CD14-positive monocyte (primary cell): ENCODE data around the gene DLK1. TPM values are rescaled to one million over a fixed set of nuclear protein-coding genes. Genes with fewer than 3 reads are reported as not detected.

Source experiments
- DNase-seq, 3 donors: peaks; one replicate each; pipeline ENCODE4 v3.0.0-alpha.2; 2011 to 2022
- H2AFZ ChIP-seq: 2 replicates; pipeline ENCODE4 v1.6.0; 2012; ENCODE audit warnings: mild to moderate bottlenecking, low read depth, low read length, inconsistent platforms; ENCODE audit not compliant: insufficient read depth, poor library complexity, severe bottlenecking
- H3K27ac ChIP-seq, 2 donors: 1 replicate in 1 of 2; 2 replicates in 1 of 2; pipeline ENCODE4 v1.5.1; 2012 to 2013; ENCODE audit warnings: low read length in 2 of 2, control low read depth in 1 of 2, inconsistent platforms in 1 of 2, low read depth in 1 of 2, mild to moderate bottlenecking in 1 of 2
- H3K27me3 ChIP-seq, 2 donors: one replicate each; pipeline versions ENCODE4 v1.6.0 to v1.6.1; 2011 to 2013; ENCODE audit warnings: low read length in 2 of 2; ENCODE audit not compliant: control insufficient read depth in 2 of 2, insufficient read depth in 2 of 2
- H3K36me3 ChIP-seq, 2 donors: replicated peaks in 1 of 2; 1 replicate in 1 of 2; 2 replicates in 1 of 2; pipeline versions ENCODE4 v1.5.1 to v1.6.1; 2012 to 2013; ENCODE audit warnings: low read length in 2 of 2, control low read depth in 1 of 2, inconsistent platforms in 1 of 2, mild to moderate bottlenecking in 1 of 2; ENCODE audit not compliant: insufficient read depth in 2 of 2, control insufficient read depth in 1 of 2
- H3K4me1 ChIP-seq, 2 donors: 1 replicate in 1 of 2; 2 replicates in 1 of 2; pipeline versions ENCODE4 v1.5.1 to v1.6.1; 2012 to 2013; ENCODE audit warnings: low read length in 2 of 2, control low read depth in 1 of 2, inconsistent platforms in 1 of 2, mild to moderate bottlenecking in 1 of 2, moderate library complexity in 1 of 2; ENCODE audit not compliant: insufficient read depth in 2 of 2, control insufficient read depth in 1 of 2
- H3K4me2 ChIP-seq: replicated peaks from 2 replicates; pipeline ENCODE3; 2012; ENCODE audit warnings: low read length, moderate library complexity, mild to moderate bottlenecking; ENCODE audit not compliant: poor library complexity, severe bottlenecking; ENCODE audit errors: extremely low read depth
- H3K4me3 ChIP-seq, 3 experiments: fragments of 200-600 bp in 1 of 3; sonication (generic) in 1 of 3; replicated peaks in 1 of 3; 1 replicate in 2 of 3; 2 replicates in 1 of 3; pipeline ENCODE4 v1.5.1; 2011 to 2013; ENCODE audit warnings: low read length in 3 of 3, mild to moderate bottlenecking in 3 of 3, control low read depth in 2 of 3, low read depth in 2 of 3, inconsistent platforms in 1 of 3, moderate library complexity in 1 of 3
- H3K79me2 ChIP-seq: 2 replicates; pipeline ENCODE4 v1.6.0; 2012; ENCODE audit warnings: mild to moderate bottlenecking, control low read depth, inconsistent platforms, low read length, moderate library complexity; ENCODE audit not compliant: insufficient read depth
- H3K9ac ChIP-seq: 2 replicates; pipeline ENCODE4 v1.6.0; 2017; ENCODE audit warnings: low read length, mild to moderate bottlenecking; ENCODE audit not compliant: insufficient read depth, poor library complexity, severe bottlenecking
- H3K9me3 ChIP-seq, 2 donors: replicated peaks in 1 of 2; 1 replicate in 1 of 2; 2 replicates in 1 of 2; pipeline versions ENCODE4 v1.5.1 to v1.6.1; 2012 to 2013; ENCODE audit warnings: low read length in 2 of 2, control low read depth in 1 of 2; ENCODE audit not compliant: control insufficient read depth in 1 of 2, insufficient read depth in 1 of 2
- H4K20me1 ChIP-seq: 2 replicates; pipeline ENCODE4 v1.6.0; 2012; ENCODE audit warnings: mild to moderate bottlenecking, low read length, control low read depth, moderate library complexity; ENCODE audit not compliant: insufficient read depth
- H3K27ac Mint-ChIP-seq, 7 donors: one replicate each; pipeline ENCODE4 v1.8.0; 2020; ENCODE audit warnings: mild to moderate bottlenecking in 7 of 7, mixed read lengths in 7 of 7, moderate library complexity in 6 of 7, inconsistent platforms in 2 of 7
- H3K27me3 Mint-ChIP-seq, 3 donors: one replicate each; pipeline ENCODE4 v1.8.0; 2021 to 2022; ENCODE audit warnings: low read depth in 3 of 3, mild to moderate bottlenecking in 3 of 3, mixed read lengths in 3 of 3, moderate library complexity in 3 of 3, inconsistent platforms in 1 of 3
- H3K36me3 Mint-ChIP-seq, 2 donors: one replicate each; pipeline ENCODE4 v1.8.0; 2020; ENCODE audit warnings: mixed read lengths in 2 of 2, inconsistent platforms in 1 of 2, mild to moderate bottlenecking in 1 of 2
- H3K4me1 Mint-ChIP-seq: one replicate; pipeline ENCODE4 v1.8.0; 2020; ENCODE audit warnings: mild to moderate bottlenecking, mixed read lengths
- H3K4me3 Mint-ChIP-seq, 2 donors: one replicate each; pipeline ENCODE4 v1.8.0; 2020; ENCODE audit warnings: mild to moderate bottlenecking in 2 of 2, mixed read lengths in 2 of 2, moderate library complexity in 1 of 2
- H3K9me3 Mint-ChIP-seq, 7 donors: one replicate each; pipeline ENCODE4 v1.8.0; 2020 to 2022; ENCODE audit warnings: mixed read lengths in 7 of 7, mild to moderate bottlenecking in 6 of 7, moderate library complexity in 6 of 7, inconsistent platforms in 2 of 7
- CTCF ChIP-seq: fragments of 200-600 bp; IDR thresholded peaks from one replicate; pipeline ENCODE4 v1.8.0; 2022; ENCODE audit warnings: antibody characterized with exemption, mild to moderate bottlenecking
- WGBS: methylation state at CpG from one replicate; pipeline ENCODE4 v1.1.5; 2013; ENCODE audit warnings: missing lambda C conversion rate; ENCODE audit not compliant: insufficient coverage; 5-methylcytosine and 5-hydroxymethylcytosine counted together
- intact Hi-C, 2 donors: fragments of 100-400 bp; cut with micrococcal nuclease; formaldehyde crosslinking; loops; one replicate each; pipeline versions ENCODE4 v1.15.0 to v1.15.1; 2023
- polyA plus RNA-seq, 3 donors: library from polyadenylated mRNA; depleted of rRNA in 1 of 3; unstranded in 2 of 3; stranded (reverse) in 1 of 3; fragments of 300-500 nt in 2 of 3; fragments of >200 nt in 1 of 3; fragmentation: Illumina TruSeq in 2 of 3; gene quantifications; 1 replicate in 2 of 3; 2 replicates in 1 of 3; pipeline ENCODE4 v1.2.3, GENCODE V29; 2012 to 2021

DLK1 gene
- polyA plus RNA-seq, 3 donors = 0.04 TPM; not detected in 2

GRCh38 chr14:100747021-100747586 is 20.4 kb downstream of the DLK1 start:
- Mint-ChIP-seq H3K4me1 (no peaks in the 10 kb centered on the region), H3K4me3 (no peak overlapping the region), H3K27me3 (peaks cover 0 to 7% (median 3%) of the 10 kb centered on the region in 3 donors), H3K9me3 (peaks cover 0 to 4% (median 0%) of the 10 kb centered on the region in 7 donors), H3K36me3 (no peaks in the 10 kb centered on the region), H3K27ac (no peak overlapping the region)
- no peak overlapping the region for H3K9ac ChIP-seq
- no peak for TF ChIP-seq CTCF
- H2AFZ ChIP-seq = no peak overlapping the region
- H3K36me3 ChIP-seq = no peaks in the 10 kb centered on the region
- H3K9me3 ChIP-seq = peaks cover 0 to 2% of the 10 kb centered on the region in 2 donors
- H4K20me1 ChIP-seq = no peaks in the 10 kb centered on the region
- intact Hi-C loops = no loop called here
- H3K4me3 ChIP-seq = no peak overlapping the region
- H3K79me2 ChIP-seq = no peaks in the 10 kb centered on the region
- no peaks in the 10 kb centered on the region for H3K27me3 ChIP-seq
- no peaks in the 10 kb centered on the region for H3K4me1 ChIP-seq
- no peak overlapping the region for H3K4me2 ChIP-seq
- no peak for DNase-seq
- H3K27ac ChIP-seq = no peak overlapping the region
- 96% methylated on average over 9 of the region's 9 CpGs for WGBS

- H3K27ac Mint-ChIP-seq = no peak overlapping the region
- no peak overlapping the region for H3K4me2 ChIP-seq
- WGBS = 99% methylated on average over 7 of the region's 8 CpGs
Measured at GRCh38 chr14:100747736-100748135, 21.0 kb downstream of the DLK1 start.

More at GRCh38 chr14:100747736-100748135, 21.0 kb downstream of the DLK1 start:
- no peak overlapping the region for H2AFZ ChIP-seq
- no peak overlapping the region for H3K4me3 ChIP-seq
- Mint-ChIP-seq H3K27me3 (peaks cover 0 to 6% (median 3%) of the 10 kb centered on the region in 3 donors), H3K4me1 (no peaks in the 10 kb centered on the region), H3K9me3 (peaks cover 0 to 3% (median 2%) of the 10 kb centered on the region in 7 donors), H3K4me3 (no peak overlapping the region), H3K36me3 (no peaks in the 10 kb centered on the region)
- no peak overlapping the region for H3K9ac ChIP-seq
- TF ChIP-seq CTCF = no peak
- no peaks in the 10 kb centered on the region for H3K36me3 ChIP-seq
- H3K4me1 ChIP-seq = no peaks in the 10 kb centered on the region
- no peaks in the 10 kb centered on the region for H3K79me2 ChIP-seq
- H3K27me3 ChIP-seq = no peaks in the 10 kb centered on the region
- H3K27ac ChIP-seq = no peak overlapping the region
- DNase-seq = no peak
- H3K9me3 ChIP-seq = no peaks in the 10 kb centered on the region
- intact Hi-C loops = no loop called here
- no peaks in the 10 kb centered on the region for H4K20me1 ChIP-seq
